Osteoblast (primary cell): Measurements from ENCODE around the gene TMEM236. TPM values are rescaled to one million over a fixed set of nuclear protein-coding genes. Genes with fewer than 3 reads are reported as not detected.

Experiments used
- DNase-seq: peaks from one replicate; pipeline ENCODE4 v3.0.0; 2011; ENCODE audit warnings: low spot score, mixed read lengths; ENCODE audit not compliant: insufficient read length; ENCODE audit errors: missing footprints
- H2AFZ ChIP-seq: 2 replicates; pipeline ENCODE4 v1.6.0; 2011; ENCODE audit warnings: mild to moderate bottlenecking, low read length
- H3K27ac ChIP-seq: 2 replicates; pipeline ENCODE4 v1.5.1; 2011; ENCODE audit warnings: mild to moderate bottlenecking, low read depth, low read length, moderate library complexity
- H3K27me3 ChIP-seq: 2 replicates; pipeline ENCODE4 v1.6.0; 2012; ENCODE audit warnings: mild to moderate bottlenecking, control low read depth, inconsistent platforms, low read length, moderate library complexity; ENCODE audit not compliant: insufficient read depth
- H3K36me3 ChIP-seq: 2 replicates; pipeline ENCODE4 v1.5.1; 2011; ENCODE audit warnings: mild to moderate bottlenecking, low read length, control low read depth, moderate library complexity; ENCODE audit not compliant: insufficient read depth
- H3K4me1 ChIP-seq: 2 replicates; pipeline ENCODE4 v1.5.1; 2011; ENCODE audit warnings: mild to moderate bottlenecking, low read length, control low read depth, moderate library complexity; ENCODE audit not compliant: insufficient read depth
- H3K4me2 ChIP-seq: 2 replicates; pipeline ENCODE4 v1.6.0; 2011; ENCODE audit warnings: mild to moderate bottlenecking, low read length; ENCODE audit not compliant: insufficient read depth
- H3K4me3 ChIP-seq: fragments of 200-600 bp; sonication (generic); 3 replicates; pipeline ENCODE4 v1.5.1; 2012; ENCODE audit warnings: mild to moderate bottlenecking, low read length, inconsistent platforms; ENCODE audit not compliant: insufficient read depth
- H3K79me2 ChIP-seq: 2 replicates; pipeline ENCODE4 v1.6.0; 2012; ENCODE audit warnings: mild to moderate bottlenecking, low read length, control low read depth, inconsistent platforms; ENCODE audit not compliant: insufficient read depth
- H3K9me3 ChIP-seq: 2 replicates; pipeline ENCODE4 v1.5.1; 2011; ENCODE audit warnings: low read depth, low read length, control low read depth
- H4K20me1 ChIP-seq: 2 replicates; pipeline ENCODE4 v1.6.0; 2012; ENCODE audit warnings: mild to moderate bottlenecking, low read length, control low read depth; ENCODE audit not compliant: insufficient read depth
- total RNA-seq: library from RNA; depleted of rRNA; stranded (reverse); fragments of >200 nt; gene quantifications from 2 replicates; pipeline ENCODE4 v1.2.3, GENCODE V29; 2012
- TF ChIP-seq, protein P1 (sequence below): IDR thresholded peaks from 2 replicates; pipeline ENCODE4 v1.5.1; 2011; ENCODE audit warnings: mild to moderate bottlenecking, low read depth, low read length, moderate library complexity; ENCODE audit errors: extremely low read depth

Gene TMEM236
- total RNA-seq, 1 donor: under 0.01 TPM

DNA sequence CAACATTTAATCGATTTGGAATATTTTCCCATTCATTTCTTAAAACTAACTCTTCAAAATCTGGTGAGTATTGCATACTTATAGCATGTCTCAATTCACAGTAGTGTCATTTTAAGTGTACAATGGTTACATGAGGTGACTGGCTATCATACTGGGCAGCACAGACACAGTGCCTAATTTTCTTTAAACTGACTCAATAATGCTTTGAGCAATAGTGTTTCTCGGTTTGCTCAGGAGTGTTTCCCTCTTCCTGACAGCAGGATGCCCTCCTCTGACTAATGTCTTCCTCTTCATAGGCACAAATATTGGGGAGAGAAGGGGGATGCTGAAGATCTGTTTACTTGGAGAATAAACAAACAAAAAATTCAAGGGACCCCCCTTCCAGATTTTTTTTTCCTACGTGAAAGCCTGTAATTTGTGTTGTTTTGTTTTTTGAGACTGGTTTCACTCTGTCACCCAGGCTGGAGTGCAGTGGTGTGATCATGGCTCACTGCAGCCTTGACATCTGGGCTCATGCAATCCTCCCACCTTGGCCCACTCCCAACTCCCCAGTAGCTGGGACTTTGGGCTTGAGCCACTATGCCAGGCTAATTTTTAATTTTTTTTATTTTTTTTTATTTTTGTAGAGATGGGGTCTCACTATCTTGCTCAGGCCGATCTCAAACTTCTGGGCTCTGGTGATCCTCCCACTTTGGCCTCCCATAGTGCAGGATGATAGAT lies 59.3 kb downstream of the TMEM236 start:
- no peak overlapping the region for H3K27ac ChIP-seq
- H3K4me1 ChIP-seq: no peaks in the 10 kb centered on the region
- H4K20me1 ChIP-seq: no peaks in the 10 kb centered on the region
- H3K4me3 ChIP-seq: no peak overlapping the region
- no peaks in the 10 kb centered on the region for H3K9me3 ChIP-seq
- TF ChIP-seq, protein P1, sequence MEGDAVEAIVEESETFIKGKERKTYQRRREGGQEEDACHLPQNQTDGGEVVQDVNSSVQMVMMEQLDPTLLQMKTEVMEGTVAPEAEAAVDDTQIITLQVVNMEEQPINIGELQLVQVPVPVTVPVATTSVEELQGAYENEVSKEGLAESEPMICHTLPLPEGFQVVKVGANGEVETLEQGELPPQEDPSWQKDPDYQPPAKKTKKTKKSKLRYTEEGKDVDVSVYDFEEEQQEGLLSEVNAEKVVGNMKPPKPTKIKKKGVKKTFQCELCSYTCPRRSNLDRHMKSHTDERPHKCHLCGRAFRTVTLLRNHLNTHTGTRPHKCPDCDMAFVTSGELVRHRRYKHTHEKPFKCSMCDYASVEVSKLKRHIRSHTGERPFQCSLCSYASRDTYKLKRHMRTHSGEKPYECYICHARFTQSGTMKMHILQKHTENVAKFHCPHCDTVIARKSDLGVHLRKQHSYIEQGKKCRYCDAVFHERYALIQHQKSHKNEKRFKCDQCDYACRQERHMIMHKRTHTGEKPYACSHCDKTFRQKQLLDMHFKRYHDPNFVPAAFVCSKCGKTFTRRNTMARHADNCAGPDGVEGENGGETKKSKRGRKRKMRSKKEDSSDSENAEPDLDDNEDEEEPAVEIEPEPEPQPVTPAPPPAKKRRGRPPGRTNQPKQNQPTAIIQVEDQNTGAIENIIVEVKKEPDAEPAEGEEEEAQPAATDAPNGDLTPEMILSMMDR: no peak
- H3K79me2 ChIP-seq: no peaks in the 10 kb centered on the region
- H3K27me3 ChIP-seq: no peaks in the 10 kb centered on the region
- no peak overlapping the region for H3K4me2 ChIP-seq
- DNase-seq: no peak
- no peak overlapping the region for H2AFZ ChIP-seq
- no peaks in the 10 kb centered on the region for H3K36me3 ChIP-seq

DNA sequence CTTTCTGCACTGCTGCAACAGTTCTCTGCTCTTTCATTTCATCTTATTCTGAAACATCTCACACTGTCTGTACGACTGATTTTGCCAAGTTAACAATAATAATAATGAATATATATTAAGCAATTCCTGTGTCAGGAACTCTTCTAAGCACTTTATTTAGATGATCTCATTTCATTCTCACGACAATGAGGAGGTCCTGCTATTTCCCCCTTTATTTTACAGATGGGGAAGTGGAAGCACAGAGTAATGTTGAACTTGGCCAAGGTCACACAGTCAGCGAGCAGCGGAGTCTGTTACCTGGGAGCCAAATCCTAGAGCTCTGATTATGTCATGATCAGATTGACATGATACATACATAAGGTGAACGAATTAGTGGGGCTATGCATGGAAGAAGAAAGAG lies 63.0 kb downstream of the TMEM236 start:
- Histone ChIP-seq H3K36me3 (no peaks in the 10 kb centered on the region), H3K27ac (no peak overlapping the region), H3K79me2 (no peaks in the 10 kb centered on the region), H3K4me3 (no peak overlapping the region), H3K4me2 (no peak overlapping the region), H3K27me3 (no peaks in the 10 kb centered on the region), H3K4me1 (no peaks in the 10 kb centered on the region), H4K20me1 (no peaks in the 10 kb centered on the region), H2AFZ (no peak overlapping the region), H3K9me3 (no peaks in the 10 kb centered on the region)
- TF ChIP-seq, protein P1: no peak
- no peak for DNase-seq

DNA sequence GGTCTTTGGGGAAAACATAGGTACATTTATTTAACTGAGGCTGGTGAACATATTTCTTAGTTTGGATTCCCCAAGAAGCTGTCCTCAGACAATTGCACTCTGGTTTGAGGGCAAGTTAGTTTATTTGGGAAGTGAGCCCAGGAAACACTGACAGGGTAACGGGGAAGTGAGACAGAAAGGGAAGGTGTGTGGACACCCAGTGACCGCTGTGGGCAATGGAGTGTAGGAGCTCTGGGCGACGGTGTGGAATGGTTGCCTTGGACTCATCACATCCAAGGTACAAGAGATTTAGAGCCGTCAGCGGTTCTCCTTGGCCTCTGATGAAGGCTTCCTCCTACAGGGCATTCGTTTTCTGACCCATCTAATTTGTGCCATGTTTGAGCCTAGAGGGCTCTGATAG lies 64.2 kb downstream of the TMEM236 start:
- Histone ChIP-seq H3K79me2 (no peaks in the 10 kb centered on the region), H3K4me2 (no peak overlapping the region), H3K9me3 (no peaks in the 10 kb centered on the region), H3K4me1 (no peaks in the 10 kb centered on the region), H3K36me3 (no peaks in the 10 kb centered on the region), H4K20me1 (no peaks in the 10 kb centered on the region), H3K27ac (no peak overlapping the region), H2AFZ (no peak overlapping the region), H3K4me3 (no peak overlapping the region), H3K27me3 (no peaks in the 10 kb centered on the region)
- TF ChIP-seq, protein P1: no peak
- no peak for DNase-seq

DNA sequence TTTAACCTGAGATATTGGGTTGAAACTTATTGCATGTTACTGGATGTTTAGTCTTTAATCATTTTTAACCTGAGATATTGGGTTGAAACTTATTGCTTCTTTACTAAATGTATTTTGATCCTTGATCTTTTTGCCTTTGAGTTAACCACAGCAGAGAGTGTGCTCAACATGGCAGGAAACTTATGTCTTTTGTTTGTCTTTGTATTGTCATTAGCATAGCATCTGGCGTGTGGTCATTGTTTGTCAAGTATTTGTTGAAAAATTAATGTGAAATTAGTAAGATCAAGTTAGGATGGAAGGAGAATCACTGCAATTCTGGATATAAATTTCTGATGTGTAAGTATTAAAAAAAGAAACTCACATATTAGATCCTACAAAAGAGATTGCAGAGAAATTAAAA lies 65.3 kb downstream of the TMEM236 start:
- no peak for DNase-seq
- H2AFZ ChIP-seq: no peak overlapping the region
- no peak overlapping the region for H3K4me2 ChIP-seq
- no peaks in the 10 kb centered on the region for H3K9me3 ChIP-seq
- H4K20me1 ChIP-seq: no peaks in the 10 kb centered on the region
- no peaks in the 10 kb centered on the region for H3K36me3 ChIP-seq
- peaks cover 2% of the 10 kb centered on the region for H3K27me3 ChIP-seq
- no peaks in the 10 kb centered on the region for H3K4me1 ChIP-seq
- no peak overlapping the region for H3K27ac ChIP-seq
- no peaks in the 10 kb centered on the region for H3K79me2 ChIP-seq
- TF ChIP-seq, protein P1: no peak
- H3K4me3 ChIP-seq: no peak overlapping the region
